ENCODE measurements around the gene UNC50.

- TF ChIP-seq POLR2A (IDR thresholded peaks at IDR 0.05) (no peak), CTCF (IDR thresholded peaks at IDR 0.05) (no peak)
Measured at GRCh38 chr2:98558852-98559530, 49.4 kb upstream of the UNC50 start.
